Hematopoietic multipotent progenitor cell treated with erythropoietin and hydrocortisone succinate and interleukin-3 and kit ligand, for 15 days (in vitro differentiated cells): ENCODE measurements around the gene HAUS1.
"Not testable (repeated sequence)": the region's sequence is repeated elsewhere in the genome, so short reads cannot be mapped to it uniquely, and the experiment has no call there.

Experiments used
- DNase-seq: peaks from one replicate; pipeline ENCODE4 v3.0.0-alpha.2; 2015; ENCODE audit warnings: low spot score

Gene HAUS1

GRCh38 chr18:46104128-46104911 lies at the start of gene HAUS1:
Gene HAUS1 (plus strand): TSS chr18:46104385. CDS start chr18:46104412, 27 bp downstream.
- peak; percentile 86 for DNase-seq

- DNase-seq = no peak
These were observed 49.0 kb upstream of the HAUS1 start for GRCh38 chr18:46054956-46055837.

- DNase-seq = no peak
These were observed 48.4 kb upstream of the HAUS1 start for GRCh38 chr18:46055838-46056230.

GRCh38 chr18:46060359-46060841 lies 43.8 kb upstream of the HAUS1 start:
- peak; percentile 85 for DNase-seq

GRCh38 chr18:46061387-46061786 lies 42.8 kb upstream of the HAUS1 start:
- DNase-seq = peak; percentile 32

GRCh38 chr18:46061796-46062195 lies 42.4 kb upstream of the HAUS1 start:
- no peak for DNase-seq

- no peak for DNase-seq
These were observed 41.4 kb upstream of the HAUS1 start for GRCh38 chr18:46062781-46063180.

- no peak for DNase-seq
These were observed 36.7 kb upstream of the HAUS1 start for GRCh38 chr18:46067438-46068007.

- no peak for DNase-seq
These were observed 35.4 kb upstream of the HAUS1 start for GRCh38 chr18:46068763-46069162.

GRCh38 chr18:46069524-46069923 lies 34.7 kb upstream of the HAUS1 start:
- DNase-seq = no peak

GRCh38 chr18:46070232-46070631 lies 34.0 kb upstream of the HAUS1 start:
- no peak for DNase-seq

- peak; percentile 35 for DNase-seq
These were observed 33.2 kb upstream of the HAUS1 start for GRCh38 chr18:46070815-46071652.

- DNase-seq = peak; percentile 68
These were observed 32.4 kb upstream of the HAUS1 start, which contains the start of gene PSTPIP2 for GRCh38 chr18:46071653-46072375. Gene PSTPIP2 (minus strand): TSS chr18:46072260. CDS start chr18:46072188, 72 bp downstream.

- DNase-seq = no peak
These were observed 31.8 kb upstream of the HAUS1 start for GRCh38 chr18:46072376-46072867.

- DNase-seq = no peak
These were observed 31.2 kb upstream of the HAUS1 start for GRCh38 chr18:46072959-46073358.

- DNase-seq = peak; percentile 85
These were observed 30.5 kb upstream of the HAUS1 start for GRCh38 chr18:46073474-46074331.

GRCh38 chr18:46079336-46079735 lies 24.8 kb upstream of the HAUS1 start:
- DNase-seq = no peak

GRCh38 chr18:46080156-46080555 lies 24.0 kb upstream of the HAUS1 start:
- no peak for DNase-seq

GRCh38 chr18:46084431-46084830 lies 19.8 kb upstream of the HAUS1 start:
- no peak for DNase-seq

GRCh38 chr18:46088501-46088900 lies 15.7 kb upstream of the HAUS1 start:
- not testable (repeated sequence) for DNase-seq
